HL-60/S4 treated with retinoic acid at 250 ng/mL for 4 days and 3 days (cell line): ENCODE measurements around the gene KIF1A.

Experiments used
- in situ Hi-C: fragments of 300-500 bp; cut with MboI; formaldehyde crosslinking; loops from 2 replicates; pipeline ENCODE4 v1.7.0; 2022; ENCODE audit warnings: low sequenced_read_pairs

Gene KIF1A

DNA sequence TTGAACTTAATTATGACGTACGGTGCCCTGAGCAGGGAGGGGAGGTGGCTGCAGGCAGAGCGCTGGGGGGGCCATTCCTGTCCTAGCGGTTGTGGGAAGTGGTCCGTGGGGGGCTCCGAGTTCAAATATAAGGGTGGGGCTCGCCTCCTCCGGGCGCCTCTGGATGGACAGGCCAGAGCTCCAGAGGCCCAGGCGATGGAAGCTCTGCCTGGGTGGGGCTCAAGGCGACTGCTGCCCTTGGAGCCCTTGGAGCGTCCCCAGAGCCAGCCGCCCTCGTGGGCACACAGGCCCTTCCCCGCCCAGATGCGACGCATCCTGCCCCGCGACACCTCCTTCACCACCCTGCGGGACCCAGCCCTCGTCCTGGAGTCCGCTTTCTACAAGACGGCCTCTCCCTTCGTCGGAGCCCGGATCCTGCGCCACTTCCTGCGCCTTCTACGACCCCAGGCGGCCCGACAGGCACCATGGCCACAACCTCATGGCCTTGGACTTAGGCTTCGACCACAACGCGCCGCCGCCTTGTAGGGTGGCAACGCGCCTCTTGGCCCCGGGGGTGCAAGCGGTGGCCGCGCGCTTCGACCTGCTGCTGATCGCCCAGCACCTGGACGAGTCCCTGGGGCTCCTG is 147.8 kb downstream of the KIF1A start:
- in situ Hi-C loops: no loop called here

DNA sequence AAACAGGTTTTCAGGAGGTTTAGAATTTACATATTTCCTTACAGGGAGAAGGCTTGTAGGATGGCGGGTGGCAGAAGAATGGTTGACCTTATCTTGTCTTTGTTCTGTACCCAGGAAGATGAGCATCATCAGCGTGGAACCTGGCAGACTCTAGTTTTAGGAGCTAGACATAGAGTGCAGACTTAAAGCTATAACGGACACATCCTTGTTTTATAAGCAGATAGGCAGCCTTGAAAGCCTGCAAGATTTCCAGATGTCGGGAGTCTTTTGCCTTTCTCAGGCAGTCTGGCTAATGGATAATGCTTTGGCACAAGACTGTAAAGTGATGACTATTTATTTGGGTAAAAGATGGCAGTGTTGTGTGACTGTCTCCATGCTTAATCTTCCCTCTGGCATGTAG is 149.1 kb downstream of the KIF1A start:
- in situ Hi-C loops: no loop called here

DNA sequence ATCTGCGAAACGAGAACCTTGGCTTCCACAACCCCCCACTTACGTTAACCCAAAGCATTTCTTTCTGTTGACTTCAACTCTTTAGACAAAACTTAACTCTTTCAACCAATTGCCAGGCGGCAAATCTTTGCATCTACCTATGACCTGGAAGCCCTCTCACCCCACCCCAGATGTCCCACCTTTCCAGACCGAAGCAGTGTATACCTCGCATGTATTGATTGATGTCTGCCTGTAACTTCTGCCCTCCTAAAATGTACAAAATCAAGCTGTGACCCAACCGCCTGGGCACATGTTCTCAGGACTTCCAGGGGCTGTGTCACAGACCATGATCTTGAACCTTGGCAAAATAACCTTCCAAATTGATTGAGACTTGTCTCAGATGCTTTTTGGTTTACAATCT is 149.6 kb downstream of the KIF1A start:
- in situ Hi-C loops: no loop called here

GRCh38 chr2:240664622-240665021 is 155.4 kb downstream of the KIF1A start:
- in situ Hi-C loops: no loop called here
